CD4-positive, alpha-beta T cell treated with Interleukin-1 beta for 1 hour (primary cell): ENCODE results near the gene NODAL.

Experiments
- DNase-seq, 2 donors: peaks; one replicate each; pipeline ENCODE4 v3.0.0-alpha.2; 2020 to 2022

NODAL gene

GRCh38 chr10:70462349-70462984 is 21.0 kb upstream of the NODAL start:
- DNase-seq, result no peak

GRCh38 chr10:70461397-70462348 is 20.2 kb upstream of the NODAL start:
- peak; percentile 47 to 50 for DNase-seq

GRCh38 chr10:70459774-70460490 is 18.5 kb upstream of the NODAL start:
- no peak for DNase-seq

GRCh38 chr10:70459061-70459773 is 17.7 kb upstream of the NODAL start:
- DNase-seq, result no peak

- no peak for DNase-seq
Observed at GRCh38 chr10:70458329-70459060, 17.0 kb upstream of the NODAL start.

- DNase-seq, result no peak
Observed at GRCh38 chr10:70457759-70458305, 16.4 kb upstream of the NODAL start.

GRCh38 chr10:70456164-70456563 is 14.7 kb upstream of the NODAL start:
- DNase-seq, result no peak

GRCh38 chr10:70455213-70455630 is 13.7 kb upstream of the NODAL start:
- DNase-seq, result no peak

GRCh38 chr10:70448236-70448635 is 6.8 kb upstream of the NODAL start:
- DNase-seq, result no peak

GRCh38 chr10:70445718-70446657 is 4.5 kb upstream of the NODAL start:
- DNase-seq, result no peak

GRCh38 chr10:70444744-70445143 is 3.3 kb upstream of the NODAL start:
- DNase-seq, result no peak

- no peak for DNase-seq
Observed at GRCh38 chr10:70442332-70442988, 979 bp upstream of the NODAL start.

- no peak for DNase-seq
Observed at GRCh38 chr10:70441895-70442309, 421 bp upstream of the NODAL start.

- DNase-seq, result no peak
Observed at GRCh38 chr10:70440296-70441160, 953 bp downstream of the NODAL start.

GRCh38 chr10:70437721-70438120 is 3.8 kb downstream of the NODAL start:
- no peak for DNase-seq

- no peak for DNase-seq
Observed at GRCh38 chr10:70435241-70436085, 6.0 kb downstream of the NODAL start.

- DNase-seq, result no peak
Observed at GRCh38 chr10:70433581-70434280, 7.8 kb downstream of the NODAL start.
